LNCAP (cell line): ENCODE results near the gene ESYT2.

ENCODE experiments used
- TF ChIP-seq, protein P1 (sequence below): fragments of 450-650 bp; IDR thresholded peaks from 2 replicates; pipeline ENCODE4 v1.5.1; 2017; ENCODE audit warnings: mild to moderate bottlenecking

ESYT2 gene

DNA sequence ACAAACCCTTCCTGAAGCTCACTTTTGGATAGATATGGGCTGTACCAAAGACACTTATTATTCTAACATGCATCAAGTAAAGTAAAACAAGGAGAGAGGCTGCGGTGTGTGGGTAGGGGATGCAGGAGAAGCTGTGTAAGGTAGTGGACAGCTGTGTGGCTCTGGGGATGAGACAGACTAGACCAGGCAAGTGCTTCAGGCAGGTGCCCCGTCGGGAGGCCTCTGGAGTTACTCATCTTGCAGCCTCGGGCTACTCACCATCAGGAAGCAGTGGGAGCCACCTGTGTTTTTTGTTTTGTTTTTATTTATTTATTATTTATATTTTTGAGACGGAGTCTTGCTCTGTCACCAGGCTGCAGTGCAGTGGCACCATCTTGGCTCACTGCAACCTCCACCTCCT, 75.4 kb downstream of the ESYT2 start:
- TF ChIP-seq, protein P1, sequence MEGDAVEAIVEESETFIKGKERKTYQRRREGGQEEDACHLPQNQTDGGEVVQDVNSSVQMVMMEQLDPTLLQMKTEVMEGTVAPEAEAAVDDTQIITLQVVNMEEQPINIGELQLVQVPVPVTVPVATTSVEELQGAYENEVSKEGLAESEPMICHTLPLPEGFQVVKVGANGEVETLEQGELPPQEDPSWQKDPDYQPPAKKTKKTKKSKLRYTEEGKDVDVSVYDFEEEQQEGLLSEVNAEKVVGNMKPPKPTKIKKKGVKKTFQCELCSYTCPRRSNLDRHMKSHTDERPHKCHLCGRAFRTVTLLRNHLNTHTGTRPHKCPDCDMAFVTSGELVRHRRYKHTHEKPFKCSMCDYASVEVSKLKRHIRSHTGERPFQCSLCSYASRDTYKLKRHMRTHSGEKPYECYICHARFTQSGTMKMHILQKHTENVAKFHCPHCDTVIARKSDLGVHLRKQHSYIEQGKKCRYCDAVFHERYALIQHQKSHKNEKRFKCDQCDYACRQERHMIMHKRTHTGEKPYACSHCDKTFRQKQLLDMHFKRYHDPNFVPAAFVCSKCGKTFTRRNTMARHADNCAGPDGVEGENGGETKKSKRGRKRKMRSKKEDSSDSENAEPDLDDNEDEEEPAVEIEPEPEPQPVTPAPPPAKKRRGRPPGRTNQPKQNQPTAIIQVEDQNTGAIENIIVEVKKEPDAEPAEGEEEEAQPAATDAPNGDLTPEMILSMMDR = no peak

- TF ChIP-seq, protein P1 = no peak
These were observed 77.6 kb downstream of the ESYT2 start for GRCh38 chr7:158751751-158752150.

DNA sequence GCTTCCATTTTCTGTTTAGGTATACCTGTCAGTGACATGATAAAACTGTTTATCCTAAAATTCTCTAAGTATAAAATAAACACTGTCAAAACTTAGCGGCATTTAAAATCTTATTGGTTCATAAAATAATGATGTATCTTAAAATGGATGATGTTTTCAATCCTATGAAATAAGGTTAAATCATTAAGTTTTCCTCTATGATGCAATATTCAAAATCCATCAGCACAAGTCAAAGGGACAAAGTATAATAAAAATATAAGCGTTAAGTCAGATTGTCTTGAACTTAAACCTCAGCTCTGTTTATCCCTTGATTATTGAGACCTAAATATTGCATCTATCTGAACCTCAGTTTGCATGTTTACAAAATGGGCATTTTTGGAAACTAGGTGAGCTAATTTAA, 78.1 kb downstream of the ESYT2 start:
- TF ChIP-seq, protein P1 = no peak

- TF ChIP-seq, protein P1 = no peak
These were observed 78.6 kb downstream of the ESYT2 start for GRCh38 chr7:158750702-158751101.

DNA sequence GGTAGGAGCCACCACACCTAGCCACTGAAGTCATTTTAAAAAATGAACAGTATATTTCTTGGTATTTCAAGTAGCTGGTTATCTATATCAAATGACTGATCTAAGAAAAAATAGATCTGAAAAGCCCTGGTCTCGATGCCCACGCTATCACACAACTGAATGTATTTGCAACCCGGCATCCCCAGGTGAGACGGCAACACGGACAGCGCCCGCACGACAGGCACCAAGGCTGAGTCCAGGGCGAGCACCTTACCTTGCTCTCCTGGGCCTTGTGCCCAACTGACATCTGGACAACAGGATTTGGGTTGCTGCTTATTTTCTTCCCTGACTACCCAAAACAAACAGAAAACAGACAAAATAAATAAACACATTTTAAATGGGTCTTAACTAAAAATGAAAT, 79.9 kb downstream of the ESYT2 start:
- TF ChIP-seq, protein P1 = no peak

GRCh38 chr7:158748335-158748734, 81.0 kb downstream of the ESYT2 start:
- TF ChIP-seq, protein P1 = no peak

- TF ChIP-seq, protein P1 = no peak
These were observed 81.9 kb downstream of the ESYT2 start for GRCh38 chr7:158747408-158747807.

- TF ChIP-seq, protein P1 = no peak
These were observed 82.4 kb downstream of the ESYT2 start for GRCh38 chr7:158746957-158747356.
